CD4-positive, alpha-beta T cell treated with Interferon alpha-2 for 1 hour (primary cell): Measurements from ENCODE around the gene FOSL2.

ENCODE experiments used
- DNase-seq, 2 donors: peaks; one replicate each; pipeline ENCODE4 v3.0.0-alpha.2; 2020 to 2022

FOSL2 gene

GRCh38 chr2:28413899-28414295 lies 21.2 kb downstream of the FOSL2 start:
- DNase-seq = no peak

GRCh38 chr2:28414583-28414982 lies 21.9 kb downstream of the FOSL2 start:
- DNase-seq = peak in 1 of 2 donors; percentile 6

GRCh38 chr2:28415010-28415409 lies 22.4 kb downstream of the FOSL2 start:
- peak in 1 of 2 donors; percentile 5 for DNase-seq

- peak in 1 of 2 donors; percentile 6 for DNase-seq
Measured at GRCh38 chr2:28415715-28416114, 23.1 kb downstream of the FOSL2 start.

- DNase-seq = peak in 1 of 2 donors; percentile 1
Measured at GRCh38 chr2:28419003-28419402, 26.3 kb downstream of the FOSL2 start.

- DNase-seq = peak in 1 of 2 donors; percentile 30
Measured at GRCh38 chr2:28419443-28420270, 27.0 kb downstream of the FOSL2 start.

- no peak for DNase-seq
Measured at GRCh38 chr2:28420722-28421121, 28.1 kb downstream of the FOSL2 start.

- DNase-seq = no peak
Measured at GRCh38 chr2:28422908-28423741, 30.5 kb downstream of the FOSL2 start.

GRCh38 chr2:28423856-28424605 lies 31.4 kb downstream of the FOSL2 start:
- DNase-seq = peak; percentile 55 to 58

- DNase-seq = no peak
Measured at GRCh38 chr2:28424799-28425463, 32.3 kb downstream of the FOSL2 start.

- DNase-seq = no peak
Measured at GRCh38 chr2:28425464-28425835, 32.8 kb downstream of the FOSL2 start.

- DNase-seq = no peak
Measured at GRCh38 chr2:28427741-28428415, 35.2 kb downstream of the FOSL2 start.

- no peak for DNase-seq
Measured at GRCh38 chr2:28428486-28428885, 35.8 kb downstream of the FOSL2 start.

- DNase-seq = no peak
Measured at GRCh38 chr2:28429636-28430376, 37.1 kb downstream of the FOSL2 start.

GRCh38 chr2:28430377-28430765 lies 37.7 kb downstream of the FOSL2 start:
- DNase-seq = no peak

- no peak for DNase-seq
Measured at GRCh38 chr2:28430788-28431418, 38.2 kb downstream of the FOSL2 start.

GRCh38 chr2:28431741-28432140 lies 39.1 kb downstream of the FOSL2 start:
- DNase-seq = no peak

GRCh38 chr2:28432362-28432761 lies 39.7 kb downstream of the FOSL2 start:
- no peak for DNase-seq

GRCh38 chr2:28433215-28433614 lies 40.6 kb downstream of the FOSL2 start:
- DNase-seq = no peak

GRCh38 chr2:28433935-28434599 lies 41.4 kb downstream of the FOSL2 start:
- DNase-seq = no peak
